ENCODE data around the gene RIMBP2.

- no peak for TF ChIP-seq GABPA (IDR thresholded peaks at IDR 0.05; ENCODE audit: low read depth)
- no peak for TF ChIP-seq EZH2phosphoT487 (IDR thresholded peaks at IDR 0.05; ENCODE audit: borderline replicate concordance, low read depth)
- TF ChIP-seq TAF1 (IDR thresholded peaks at IDR 0.05; ENCODE audit: borderline replicate concordance, low read depth, low read length): no peak
- TF ChIP-seq CTCF (IDR thresholded peaks at IDR 0.05): no peak
- no peak for TF ChIP-seq USF2 (IDR thresholded peaks at IDR 0.05; ENCODE audit: borderline replicate concordance, low read depth, low read length)
These were observed 358.9 kb downstream of the RIMBP2 start for GRCh38 chr12:130357241-130357640.

All from SK-N-SH (cell line).